GM13976 (cell line): Measurements from ENCODE around the gene FRA10AC1.

Experiments
- DNase-seq: peaks from one replicate; pipeline ENCODE4 v3.0.0; 2012; ENCODE audit warnings: low spot score
- in situ Hi-C: fragments of 300-500 bp; cut with MboI; formaldehyde crosslinking; loops from one replicate; pipeline ENCODE4 v1.12.0; 2022; ENCODE audit warnings: low sequenced_read_pairs, mixed read lengths, inconsistent platforms; ENCODE audit not compliant: unreplicated experiment
- TF ChIP-seq, protein P1 (sequence below): IDR thresholded peaks from 2 replicates; pipeline ENCODE4 v1.5.1; 2012; ENCODE audit warnings: borderline replicate concordance, mild to moderate bottlenecking; ENCODE audit not compliant: insufficient read depth; ENCODE audit errors: extremely low read depth, missing control alignments, control extremely low read depth

Gene FRA10AC1

DNA sequence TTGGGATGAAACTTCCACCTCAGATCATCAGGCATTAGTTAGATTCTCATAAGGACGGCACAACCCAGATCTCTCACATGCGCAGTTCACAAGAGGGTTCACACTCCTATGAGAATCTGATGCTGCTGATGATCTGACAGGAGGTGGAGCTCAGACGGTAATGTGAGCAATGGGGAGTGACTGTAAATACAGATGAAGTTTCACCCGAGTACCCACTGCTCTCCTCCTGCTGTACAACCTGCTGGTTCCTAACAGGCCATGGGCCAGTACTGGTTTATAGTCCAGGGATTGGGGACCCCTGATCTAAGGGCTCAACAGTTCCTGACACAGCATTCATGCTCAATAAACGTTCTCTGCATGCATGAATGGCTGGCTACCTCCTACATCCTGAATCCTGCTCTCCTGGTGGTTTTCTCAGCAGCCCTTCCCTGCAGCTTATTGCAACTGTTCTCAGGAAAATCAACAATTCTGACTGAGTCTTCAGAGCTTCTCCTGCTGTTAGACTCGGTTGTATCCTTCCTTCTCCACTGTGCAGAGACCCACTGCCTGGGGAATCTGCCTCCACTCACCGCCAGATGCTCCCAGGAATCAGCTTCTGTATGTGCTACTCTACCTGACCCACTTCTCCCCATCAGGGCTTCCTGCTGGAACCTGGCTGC is 72.6 kb downstream of the FRA10AC1 start:
- in situ Hi-C loops = no loop called here
- DNase-seq = no peak

GRCh38 chr10:93628858-93629257 is 73.5 kb downstream of the FRA10AC1 start:
- TF ChIP-seq, protein P1, sequence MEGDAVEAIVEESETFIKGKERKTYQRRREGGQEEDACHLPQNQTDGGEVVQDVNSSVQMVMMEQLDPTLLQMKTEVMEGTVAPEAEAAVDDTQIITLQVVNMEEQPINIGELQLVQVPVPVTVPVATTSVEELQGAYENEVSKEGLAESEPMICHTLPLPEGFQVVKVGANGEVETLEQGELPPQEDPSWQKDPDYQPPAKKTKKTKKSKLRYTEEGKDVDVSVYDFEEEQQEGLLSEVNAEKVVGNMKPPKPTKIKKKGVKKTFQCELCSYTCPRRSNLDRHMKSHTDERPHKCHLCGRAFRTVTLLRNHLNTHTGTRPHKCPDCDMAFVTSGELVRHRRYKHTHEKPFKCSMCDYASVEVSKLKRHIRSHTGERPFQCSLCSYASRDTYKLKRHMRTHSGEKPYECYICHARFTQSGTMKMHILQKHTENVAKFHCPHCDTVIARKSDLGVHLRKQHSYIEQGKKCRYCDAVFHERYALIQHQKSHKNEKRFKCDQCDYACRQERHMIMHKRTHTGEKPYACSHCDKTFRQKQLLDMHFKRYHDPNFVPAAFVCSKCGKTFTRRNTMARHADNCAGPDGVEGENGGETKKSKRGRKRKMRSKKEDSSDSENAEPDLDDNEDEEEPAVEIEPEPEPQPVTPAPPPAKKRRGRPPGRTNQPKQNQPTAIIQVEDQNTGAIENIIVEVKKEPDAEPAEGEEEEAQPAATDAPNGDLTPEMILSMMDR = no peak
- in situ Hi-C loops = no loop called here
- DNase-seq = no peak

More for the DNA sequence above, 72.6 kb downstream of the FRA10AC1 start:
- TF ChIP-seq, protein P1 = no peak

DNA sequence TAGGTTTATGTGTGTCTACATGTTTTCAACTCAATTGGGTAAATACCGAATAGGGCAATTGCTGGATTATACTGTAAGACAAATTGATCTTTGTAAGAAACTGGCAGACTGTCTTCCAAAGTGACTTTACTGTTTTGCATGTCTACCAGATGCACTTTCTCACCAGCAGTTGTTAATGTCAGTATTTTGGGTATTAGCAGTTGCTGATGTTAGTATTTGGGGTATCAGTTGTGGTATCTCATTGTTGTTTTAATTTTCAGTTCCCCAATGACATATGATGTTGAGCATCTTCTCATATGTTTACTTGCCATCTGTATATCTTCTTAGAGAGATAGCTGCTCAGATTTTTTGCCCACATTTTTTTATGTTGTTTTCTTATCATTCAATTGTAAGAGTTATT is 79.5 kb downstream of the FRA10AC1 start:
- in situ Hi-C loops = no loop called here
- TF ChIP-seq, protein P1 = no peak
- DNase-seq = no peak

DNA sequence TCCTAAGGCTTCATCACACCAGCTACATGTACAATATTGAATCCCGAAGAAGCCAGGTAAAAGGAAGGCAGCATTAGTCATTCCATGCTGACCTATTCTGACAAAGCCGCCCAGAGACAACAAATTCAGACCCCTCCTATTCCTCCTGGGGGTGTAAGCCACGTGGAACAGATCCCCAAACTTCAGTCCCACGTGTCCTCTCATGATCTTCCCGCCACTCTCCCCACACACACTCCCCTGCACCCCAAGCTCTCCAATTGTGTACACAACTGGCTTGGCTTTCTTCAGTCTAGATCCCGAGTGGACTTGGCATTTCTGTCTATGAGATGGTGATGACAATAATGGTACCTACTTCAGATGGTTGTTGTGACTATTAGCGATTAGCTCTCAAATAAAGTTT is 81.5 kb downstream of the FRA10AC1 start:
- in situ Hi-C loops = no loop called here
- no peak for DNase-seq
- TF ChIP-seq, protein P1 = no peak
